Type B pancreatic cell (in vitro differentiated cells): ENCODE measurements around the gene MOSPD3. TPM values are rescaled to one million over a fixed set of nuclear protein-coding genes. Genes with fewer than 3 reads are reported as not detected.

ENCODE experiments used
- DNase-seq: peaks from one replicate; pipeline ENCODE4 v3.0.0; 2021; ENCODE audit warnings: mixed read lengths; ENCODE audit not compliant: unreplicated experiment; ENCODE audit errors: extremely low spot score
- H3K27ac Mint-ChIP-seq: 2 replicates; pipeline ENCODE4 v1.8.0; 2021; ENCODE audit warnings: mild to moderate bottlenecking, mixed read lengths
- H3K27me3 Mint-ChIP-seq: 2 replicates; pipeline ENCODE4 v1.8.0; 2021; ENCODE audit warnings: mixed read lengths
- H3K36me3 Mint-ChIP-seq: 2 replicates; pipeline ENCODE4 v1.8.0; 2021; ENCODE audit warnings: mixed read lengths
- H3K4me1 Mint-ChIP-seq: one replicate; pipeline ENCODE4 v1.8.0; 2021; ENCODE audit warnings: mixed read lengths; ENCODE audit not compliant: unreplicated experiment
- H3K4me3 Mint-ChIP-seq: 2 replicates; pipeline ENCODE4 v1.8.0; 2021; ENCODE audit warnings: mild to moderate bottlenecking, mixed read lengths
- H3K9me3 Mint-ChIP-seq: 2 replicates; pipeline ENCODE4 v1.8.0; 2021; ENCODE audit warnings: mixed read lengths
- CTCF ChIP-seq: fragments of 200-600 bp; sonication (generic); conservative IDR thresholded peaks from 2 replicates; pipeline ENCODE4 v1.5.0; 2021; ENCODE audit warnings: antibody characterized with exemption, mild to moderate bottlenecking
- total RNA-seq: library from RNA; stranded (reverse); gene quantifications from 2 replicates; pipeline ENCODE4 v1.2.1, GENCODE V29; 2021; ENCODE audit warnings: low replicate concordance

Gene MOSPD3
- total RNA-seq, 1 donor from 2014 or later: 28.3 TPM

DNA sequence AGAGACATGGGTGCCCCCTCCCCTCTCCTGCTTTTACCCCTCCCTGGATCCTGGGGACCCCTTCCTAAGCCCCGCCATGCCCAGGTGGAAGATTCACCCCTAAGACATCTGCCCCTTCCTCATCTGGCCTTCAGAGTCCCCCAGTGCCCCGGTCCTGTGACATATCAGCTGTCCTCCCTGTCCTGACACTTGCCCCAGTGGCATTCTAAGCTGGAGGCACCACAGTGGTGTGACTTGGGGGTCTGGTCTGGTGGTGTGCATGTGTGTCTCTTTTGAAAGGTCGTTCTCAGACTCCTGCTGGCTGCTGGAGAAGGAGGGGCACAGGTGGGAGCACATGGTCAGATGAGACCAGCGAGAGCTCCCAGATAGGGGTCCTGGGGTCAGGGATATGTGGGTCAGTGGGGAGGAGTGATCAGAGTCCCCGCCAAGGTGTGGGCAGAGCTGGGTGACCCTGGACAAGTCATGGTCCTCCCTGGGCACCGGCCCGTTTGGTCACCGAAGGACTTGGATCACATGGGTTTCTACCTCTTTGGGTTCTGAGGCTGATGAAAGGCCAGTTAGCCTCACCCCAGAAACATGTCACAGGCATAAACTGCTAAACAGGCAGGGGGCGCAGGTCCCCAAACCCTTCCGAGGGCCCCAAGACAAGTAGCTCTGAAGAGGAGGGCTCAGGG, 29.7 kb downstream of the MOSPD3 start:
- Mint-ChIP-seq H3K36me3 (no peaks in the 10 kb centered on the region), H3K27me3 (peaks cover 6% of the 10 kb centered on the region), H3K9me3 (no peaks in the 10 kb centered on the region), H3K27ac (no peak overlapping the region), H3K4me1 (no peaks in the 10 kb centered on the region), H3K4me3 (no peak overlapping the region)
- no peak for DNase-seq
- TF ChIP-seq CTCF: no peak

DNA sequence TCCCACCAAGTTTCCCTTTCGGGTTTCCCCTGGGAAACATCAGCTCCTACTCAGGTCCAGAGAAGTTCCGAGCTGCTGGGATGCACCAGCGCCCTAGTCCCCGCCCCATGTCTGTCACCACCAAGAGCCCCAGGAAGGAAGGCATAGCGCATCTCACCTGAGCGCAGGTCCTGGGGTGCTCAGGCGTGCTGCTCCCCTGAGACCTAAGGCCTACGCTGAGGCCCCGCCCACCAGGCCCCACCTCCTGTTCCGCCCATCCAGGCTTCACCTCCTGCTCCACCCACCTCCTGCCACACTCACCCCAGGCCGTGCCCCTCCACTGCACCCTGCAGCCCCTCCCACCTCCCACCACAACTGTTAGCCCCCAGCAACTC, 30.2 kb downstream of the MOSPD3 start:
- no peak overlapping the region for H3K4me3 Mint-ChIP-seq
- TF ChIP-seq CTCF: no peak
- no peaks in the 10 kb centered on the region for H3K4me1 Mint-ChIP-seq
- no peaks in the 10 kb centered on the region for H3K36me3 Mint-ChIP-seq
- no peak for DNase-seq
- H3K9me3 Mint-ChIP-seq: no peaks in the 10 kb centered on the region
- peaks cover 6% of the 10 kb centered on the region for H3K27me3 Mint-ChIP-seq
- H3K27ac Mint-ChIP-seq: no peak overlapping the region

DNA sequence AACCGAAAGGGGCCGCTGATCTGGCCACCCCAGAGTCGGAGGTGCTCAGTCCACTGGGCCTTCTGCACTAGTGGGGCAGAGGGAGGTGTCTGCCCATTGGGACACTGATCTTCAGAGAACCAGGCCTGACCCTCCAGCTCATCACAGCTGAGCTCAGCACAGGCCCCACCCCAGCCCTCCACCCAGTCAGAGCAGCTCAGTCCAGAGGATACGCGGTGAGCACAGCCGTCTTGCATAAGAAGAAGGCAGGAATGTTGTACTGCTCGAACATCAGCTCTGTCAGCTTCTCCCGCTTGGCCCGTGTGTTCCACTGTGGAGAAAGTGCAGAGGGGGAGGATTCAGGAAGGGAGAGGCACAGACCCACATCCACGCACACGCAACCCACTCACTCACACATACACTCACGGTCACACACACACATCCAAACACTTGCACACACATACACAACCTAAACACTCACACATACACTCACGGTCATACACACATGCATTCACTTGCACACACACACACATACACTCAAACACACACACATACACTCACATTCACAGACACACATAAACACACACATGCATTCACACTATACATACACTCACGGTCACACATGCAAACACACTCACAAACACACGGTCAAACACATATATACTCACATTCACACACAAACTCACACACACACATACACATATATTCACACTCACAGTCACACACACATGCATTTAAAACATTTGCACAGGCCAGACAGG, 37.7 kb downstream of the MOSPD3 start:
- no peak for TF ChIP-seq CTCF
- DNase-seq: no peak
- Mint-ChIP-seq H3K27ac (peak overlapping the region; percentile 55), H3K4me1 (no peaks in the 10 kb centered on the region), H3K36me3 (no peaks in the 10 kb centered on the region), H3K27me3 (peaks cover 22% of the 10 kb centered on the region), H3K9me3 (no peaks in the 10 kb centered on the region), H3K4me3 (peak overlapping the region; percentile 0)

DNA sequence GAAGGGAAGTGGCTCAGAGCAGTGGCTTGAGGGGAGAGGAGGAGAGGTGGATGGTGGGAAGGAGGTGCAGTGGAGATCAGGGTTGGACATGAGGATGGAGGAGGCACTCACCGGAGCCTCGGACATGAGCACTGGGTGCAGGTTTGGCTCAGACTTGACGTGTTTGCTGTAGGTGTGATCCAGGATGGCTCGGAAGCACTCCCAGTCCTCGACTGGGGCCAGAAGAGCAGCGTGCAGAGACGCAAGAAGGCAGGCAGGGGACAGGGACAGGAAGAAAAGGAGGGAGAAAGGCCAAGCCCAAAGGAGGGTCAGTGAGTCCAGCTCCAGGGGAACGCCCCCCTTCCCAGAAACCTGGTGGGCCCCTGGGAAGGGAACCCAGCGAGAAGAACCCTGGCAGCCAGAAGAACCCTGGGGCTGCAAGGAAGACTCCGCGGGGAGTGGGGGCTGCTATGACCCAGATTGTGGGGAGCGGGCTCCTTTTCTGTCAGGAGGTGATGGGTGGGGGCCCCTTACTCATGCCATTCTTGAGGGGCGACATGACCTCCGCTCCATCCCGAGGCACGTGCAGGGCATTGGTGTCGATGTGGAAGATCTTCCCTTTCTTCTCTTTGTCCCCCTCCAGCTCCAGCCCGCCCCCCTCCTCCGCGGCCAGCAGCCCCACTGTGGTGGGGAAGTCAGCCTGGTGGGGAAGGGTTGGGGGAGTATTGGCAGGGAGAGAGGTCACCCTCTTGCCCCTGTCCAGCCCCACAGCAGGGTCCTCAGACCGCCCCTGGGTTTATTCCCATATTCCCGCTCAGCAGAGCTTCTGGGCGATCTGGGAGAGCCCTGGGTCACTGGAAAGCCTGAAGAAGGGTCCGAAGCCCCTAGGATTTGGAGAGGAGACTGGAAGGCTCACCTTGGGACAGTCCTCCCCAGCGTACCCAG, 42.8 kb downstream of the MOSPD3 start:
- H3K27me3 Mint-ChIP-seq: peaks cover 43% of the 10 kb centered on the region

More for the DNA sequence above, 42.8 kb downstream of the MOSPD3 start:
- H3K9me3 Mint-ChIP-seq: no peaks in the 10 kb centered on the region
- no peaks in the 10 kb centered on the region for H3K36me3 Mint-ChIP-seq
- no peaks in the 10 kb centered on the region for H3K4me1 Mint-ChIP-seq
- no peak for TF ChIP-seq CTCF
- H3K27ac Mint-ChIP-seq: no peak overlapping the region
- DNase-seq: no peak
- H3K4me3 Mint-ChIP-seq: no peak overlapping the region
